NCI-H345 treated with DMSO at 0.1 percent for 48 hours (cell line): Measurements from ENCODE around the gene RASGRP2.
"Not testable (repeated sequence)": the region's sequence is repeated elsewhere in the genome, so short reads cannot be mapped to it uniquely, and the experiment has no call there.

Source experiments
- DNase-seq: peaks from one replicate; lab custom pipeline; 2025; ENCODE audit not compliant: unreplicated experiment; lab: John Stamatoyannopoulos, UW

RASGRP2 gene

GRCh38 chr11:64720640-64721358, 23.1 kb downstream of the RASGRP2 start:
- DNase-seq = no peak

- no peak for DNase-seq
These were observed 23.8 kb downstream of the RASGRP2 start for GRCh38 chr11:64720167-64720566.

DNA sequence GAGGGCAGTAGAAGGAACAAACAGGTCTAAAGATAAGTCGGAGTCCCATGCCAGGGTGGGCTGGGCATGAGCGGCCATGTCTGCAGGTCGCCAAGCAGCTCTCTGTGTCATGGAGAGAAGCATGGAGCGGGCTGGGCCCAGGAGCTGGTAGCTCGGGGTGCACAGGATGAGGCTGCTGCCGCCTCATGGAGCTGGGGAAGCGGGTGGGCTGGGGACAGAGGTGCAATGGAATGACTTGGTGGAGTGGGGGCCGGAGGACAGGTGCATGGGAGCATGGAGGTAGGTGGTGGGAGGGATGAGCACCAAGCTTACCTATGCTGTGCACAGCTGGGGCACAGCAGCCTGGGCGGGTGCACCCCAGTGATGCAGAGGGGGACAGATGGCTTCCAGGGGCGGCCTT, 24.5 kb downstream of the RASGRP2 start:
- DNase-seq = no peak

- no peak for DNase-seq
These were observed 25.2 kb downstream of the RASGRP2 start for GRCh38 chr11:64718780-64719124.

DNA sequence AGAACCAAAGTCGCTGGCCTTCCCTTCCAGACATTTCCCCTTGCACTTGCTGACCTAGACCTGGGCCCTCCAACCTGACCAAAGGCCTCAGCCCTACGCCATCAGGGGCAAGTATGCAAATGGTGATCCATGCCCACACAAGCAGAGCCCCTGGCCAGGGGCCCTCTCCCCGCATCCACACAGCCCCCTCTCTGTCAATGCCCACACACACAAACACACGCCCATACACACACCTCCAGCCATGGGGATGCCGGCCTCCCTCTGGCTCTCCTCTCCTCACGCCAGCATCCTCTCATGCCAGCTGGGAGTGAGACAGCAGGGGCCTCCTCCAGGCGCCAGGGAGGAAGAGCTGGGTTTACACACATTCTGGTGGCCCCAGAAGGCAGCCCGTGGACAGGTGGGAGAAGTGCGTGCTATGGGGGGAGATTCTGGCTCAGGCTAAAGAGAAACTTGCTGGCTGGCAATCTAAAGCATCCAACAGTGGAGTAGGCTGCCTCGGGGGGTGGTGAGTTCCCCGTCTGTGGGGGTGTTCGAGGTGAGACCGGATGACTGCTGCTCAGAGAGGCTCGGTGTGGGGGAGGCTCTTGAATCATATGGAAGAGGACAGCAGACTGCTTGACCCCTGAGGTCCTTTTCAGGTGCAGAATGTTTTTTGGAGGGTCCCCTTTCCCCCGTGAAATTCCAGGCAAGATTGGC, 25.7 kb downstream of the RASGRP2 start:
- no peak for DNase-seq

GRCh38 chr11:64717268-64717578, 26.7 kb downstream of the RASGRP2 start:
- DNase-seq = no peak

DNA sequence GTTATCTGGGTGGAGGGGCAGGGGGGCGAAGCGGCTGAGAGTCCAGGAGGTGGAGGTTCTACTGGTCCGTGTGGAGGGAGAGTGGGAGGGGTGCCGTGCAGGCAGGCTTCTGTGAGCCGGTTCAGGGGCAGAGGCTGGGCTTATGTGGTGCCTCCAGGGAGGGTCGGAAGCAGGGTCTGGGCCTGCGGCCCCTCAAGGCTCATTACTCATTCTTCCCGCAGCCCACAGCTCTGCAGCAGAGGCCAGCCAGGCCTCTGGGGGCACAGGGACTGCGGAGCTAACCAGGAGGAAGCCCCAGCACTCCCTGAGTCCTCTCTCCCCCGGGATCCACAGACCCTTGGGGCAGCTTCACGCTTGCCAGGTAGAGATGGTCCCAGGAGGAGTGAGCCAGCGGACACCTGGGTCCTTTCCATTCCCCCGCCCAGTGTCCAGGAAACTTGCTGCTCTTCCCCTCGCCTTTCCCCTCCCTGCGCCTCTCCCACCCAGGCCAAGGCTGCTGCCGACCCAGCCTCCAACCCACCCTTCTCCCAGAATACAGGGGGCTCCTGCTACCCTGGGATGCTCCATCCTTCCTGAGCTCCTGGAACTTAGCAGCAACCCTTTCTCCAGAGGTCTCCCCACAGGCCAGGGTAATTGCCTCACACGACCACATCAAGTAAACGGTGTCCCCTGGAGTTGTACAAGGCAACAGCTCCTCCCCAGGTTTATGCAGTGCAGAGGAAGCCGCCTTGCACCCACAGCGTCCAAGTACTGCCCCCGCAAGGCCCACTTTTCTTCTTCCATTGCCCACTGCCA, 27.3 kb downstream of the RASGRP2 start:
- DNase-seq = no peak

- DNase-seq = no peak
These were observed 28.0 kb downstream of the RASGRP2 start for GRCh38 chr11:64715756-64716472.

DNA sequence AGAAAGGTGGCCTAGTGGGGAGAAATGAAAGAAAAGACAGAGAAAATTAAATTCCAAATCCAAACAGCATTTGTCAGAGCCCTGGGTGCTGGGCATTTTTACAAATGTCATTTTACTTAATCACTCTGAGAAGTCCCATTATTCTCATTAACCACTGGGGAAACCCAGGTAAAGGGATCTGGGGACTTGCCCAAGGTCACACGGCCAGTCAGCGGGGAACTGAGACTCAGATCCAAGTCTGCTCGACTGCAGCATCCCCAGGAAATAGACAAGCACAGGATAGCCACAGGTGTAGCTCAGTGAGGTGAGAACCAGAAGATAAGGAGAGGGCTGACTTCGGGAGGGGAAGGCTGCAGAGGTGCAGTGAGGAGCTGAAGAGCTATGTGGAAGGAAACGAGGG, 28.8 kb downstream of the RASGRP2 start:
- no peak for DNase-seq

GRCh38 chr11:64714666-64715065, 29.3 kb downstream of the RASGRP2 start:
- no peak for DNase-seq

- no peak for DNase-seq
These were observed 30.1 kb downstream of the RASGRP2 start for GRCh38 chr11:64713781-64714363.

DNA sequence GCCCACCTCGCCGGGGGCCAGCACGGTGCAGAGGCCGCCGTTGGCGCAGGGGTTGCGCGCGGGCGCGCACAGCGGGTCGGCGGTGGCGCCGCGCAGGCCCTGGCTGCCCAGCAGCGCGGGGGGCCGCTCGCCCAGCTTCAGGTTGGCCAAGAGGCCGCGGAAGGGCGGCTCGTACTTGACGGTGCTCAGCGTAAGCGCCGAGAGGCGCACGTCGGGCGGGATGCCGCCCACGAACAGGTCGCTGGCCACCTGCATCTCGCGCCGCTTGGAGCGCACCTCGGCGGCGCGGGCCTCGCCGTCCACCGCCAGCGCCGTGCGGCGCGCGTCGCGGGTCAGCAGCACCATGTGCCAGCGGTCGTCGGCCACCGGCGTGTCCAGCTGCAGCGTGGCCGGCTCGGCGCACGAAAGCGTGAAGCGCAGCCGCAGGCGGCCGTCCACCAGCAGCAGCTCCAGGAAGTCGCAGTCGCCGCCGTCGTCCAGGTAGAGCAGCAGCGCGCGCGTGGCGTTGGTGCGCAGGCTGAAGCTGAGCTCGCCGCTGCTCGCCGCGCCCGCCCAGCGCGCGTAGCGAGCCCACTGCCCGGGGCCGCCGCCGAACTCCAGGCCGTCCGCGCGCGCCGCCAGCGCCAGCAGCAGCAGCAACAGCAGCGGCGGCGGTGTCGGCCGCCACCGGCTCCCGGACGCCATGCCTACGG, 30.8 kb downstream of the RASGRP2 start:
- no peak for DNase-seq

- no peak for DNase-seq
These were observed 31.4 kb downstream of the RASGRP2 start for GRCh38 chr11:64712430-64713015.

GRCh38 chr11:64711956-64712362, 32.0 kb downstream of the RASGRP2 start:
- DNase-seq = no peak

GRCh38 chr11:64711138-64711955, 32.6 kb downstream of the RASGRP2 start:
- no peak for DNase-seq

DNA sequence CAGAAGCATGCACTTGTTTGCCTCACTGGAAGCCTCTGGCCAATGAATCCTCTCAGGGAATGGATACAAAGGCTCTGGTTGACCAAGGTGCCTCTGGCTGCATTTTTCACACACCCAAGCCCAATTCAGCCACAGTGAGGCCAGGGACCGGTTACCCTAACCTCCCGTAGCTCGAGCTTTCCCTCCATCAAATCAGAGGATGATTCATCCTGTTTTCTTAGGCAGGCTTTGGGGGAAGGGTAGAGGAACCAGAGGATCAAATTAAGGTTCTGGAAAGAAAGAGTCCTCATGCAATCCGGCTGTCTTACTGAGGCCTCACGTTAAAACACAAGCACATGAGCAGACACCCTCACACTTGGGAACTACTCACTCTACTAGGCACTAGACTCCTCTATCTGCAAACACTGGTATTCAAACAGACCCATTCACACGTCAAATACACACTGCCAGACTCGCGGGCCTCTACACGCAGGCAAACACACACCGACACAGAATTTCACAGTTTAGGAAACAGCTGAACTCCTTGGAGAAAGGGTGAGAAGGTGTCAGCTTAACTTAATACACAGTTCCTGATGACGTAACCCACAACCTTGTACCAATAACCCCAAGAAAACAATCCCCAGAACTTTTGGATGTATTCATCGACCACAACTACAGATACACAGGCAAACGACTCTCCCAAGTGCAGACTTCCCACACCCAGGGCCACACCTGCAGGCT, 33.4 kb downstream of the RASGRP2 start:
- no peak for DNase-seq

DNA sequence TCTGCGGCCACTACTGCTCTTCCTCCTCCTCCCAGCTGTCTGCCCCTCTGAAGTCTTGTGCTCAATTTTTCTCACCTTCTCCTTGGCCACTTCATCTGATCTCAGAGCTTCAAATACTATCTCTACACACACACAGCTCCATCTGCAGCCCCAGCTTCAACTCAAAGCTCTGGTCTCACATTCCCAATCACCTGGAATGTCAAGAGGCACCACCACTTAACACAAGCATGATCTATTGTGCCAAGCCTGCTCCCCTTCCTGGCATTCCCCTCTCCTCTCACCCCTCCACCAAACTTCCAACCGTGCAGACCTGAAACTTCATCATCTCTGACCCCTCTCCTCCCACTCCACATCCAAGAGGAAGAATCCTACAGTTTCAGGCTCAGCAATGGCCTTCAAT, 38.4 kb downstream of the RASGRP2 start:
- DNase-seq = no peak

GRCh38 chr11:64703048-64703447, 40.9 kb downstream of the RASGRP2 start:
- DNase-seq = no peak

- DNase-seq = not testable (repeated sequence)
These were observed 42.0 kb downstream of the RASGRP2 start for GRCh38 chr11:64701956-64702355.
